CD4-positive, alpha-beta T cell treated with Interleukin-4 for 4 hours (primary cell): ENCODE data around the gene GLS.
"Not testable (repeated sequence)": the region's sequence is repeated elsewhere in the genome, so short reads cannot be mapped to it uniquely, and the experiment has no call there.

Source experiments
- DNase-seq: peaks from one replicate; pipeline ENCODE4 v3.0.0-alpha.2; 2020

Gene GLS

DNA sequence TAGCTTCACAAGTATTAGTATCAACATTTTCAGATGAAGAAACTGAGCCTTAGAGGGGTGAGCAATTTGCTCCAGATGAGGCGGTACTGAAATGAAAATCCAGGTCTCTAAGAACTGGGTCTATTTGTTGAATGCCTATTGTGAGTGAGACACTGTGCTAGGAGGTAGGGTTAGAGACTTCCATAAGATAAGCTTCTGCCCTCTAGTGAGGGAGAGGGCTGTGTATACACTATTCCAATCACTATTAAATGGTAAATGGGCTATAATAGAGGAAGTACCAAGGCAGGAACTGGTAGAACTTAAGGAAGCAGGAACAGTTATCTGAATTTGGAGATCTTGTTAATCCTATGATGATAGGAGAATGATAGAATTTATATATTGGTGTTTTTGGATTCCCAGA is 23.6 kb upstream of the GLS start:
- DNase-seq, result no peak

GRCh38 chr2:190858817-190859216 is 21.8 kb upstream of the GLS start:
- no peak for DNase-seq

DNA sequence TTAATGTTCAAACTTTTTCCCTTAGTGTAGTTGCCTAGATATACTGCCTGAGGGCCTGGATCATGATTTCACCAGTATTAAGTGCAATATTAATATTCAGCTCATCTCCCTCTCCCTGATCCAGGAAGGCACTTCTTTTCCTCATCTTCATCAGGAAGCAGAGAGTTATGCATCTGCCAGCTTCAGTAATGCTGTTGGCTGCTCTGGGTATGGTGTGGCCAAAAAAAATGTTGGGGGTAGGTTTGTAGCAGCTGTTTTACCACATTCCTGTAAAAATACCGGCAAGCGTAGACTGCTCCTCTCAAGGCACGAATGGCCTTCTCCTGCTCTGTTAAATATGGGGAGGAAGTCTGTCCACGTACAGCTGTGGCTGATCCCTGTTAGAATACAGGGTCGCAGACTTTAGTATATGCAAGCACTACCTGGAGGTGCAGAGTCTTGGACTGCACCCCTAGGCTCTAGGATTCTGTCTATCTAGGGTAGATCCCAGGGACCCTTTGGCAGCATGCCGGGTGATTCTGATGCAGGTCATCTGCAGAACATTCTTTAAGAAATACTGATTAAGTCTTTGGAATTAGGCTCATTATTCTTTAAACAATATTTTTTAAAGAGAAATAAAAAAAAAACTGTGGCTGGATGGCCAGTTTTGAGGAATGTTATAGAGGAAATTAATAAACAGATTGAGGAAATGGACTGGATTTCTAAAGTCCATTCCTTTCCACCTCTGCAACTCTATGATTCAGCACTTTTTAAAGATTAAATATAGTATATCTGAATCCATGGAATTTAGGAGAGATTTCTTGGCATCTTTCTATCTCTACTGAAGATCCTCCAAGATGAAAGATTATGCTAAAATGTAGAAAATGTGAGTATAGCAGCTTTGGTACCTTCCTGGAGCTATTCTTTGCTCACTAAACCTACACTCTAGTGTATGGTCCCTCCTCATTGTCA is 21.0 kb upstream of the GLS start:
- DNase-seq, result no peak

- no peak for DNase-seq
Measured at GRCh38 chr2:190860985-190861680, 19.5 kb upstream of the GLS start.

GRCh38 chr2:190862128-190862527 is 18.5 kb upstream of the GLS start:
- DNase-seq, result not testable (repeated sequence)

DNA sequence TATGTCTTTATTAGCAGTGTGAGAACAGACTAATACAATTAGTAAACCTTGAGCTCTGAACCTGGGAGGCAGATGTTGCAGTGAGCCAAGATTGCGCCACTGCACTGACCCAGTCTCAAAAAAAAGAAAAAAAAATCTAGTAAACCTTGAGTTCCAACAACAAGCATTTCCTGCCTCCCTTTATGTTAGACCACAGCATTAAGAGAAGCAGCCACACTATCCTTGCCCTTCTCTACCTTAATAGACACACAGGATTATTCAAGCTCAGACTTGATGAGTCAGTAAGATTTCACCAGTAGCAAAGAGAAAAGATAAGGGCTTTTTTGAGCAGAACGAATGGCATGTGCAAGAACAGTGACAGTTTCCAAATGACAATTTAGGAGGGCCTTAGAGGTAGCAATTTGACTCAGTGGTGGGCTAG is 18.0 kb upstream of the GLS start:
- DNase-seq, result no peak

DNA sequence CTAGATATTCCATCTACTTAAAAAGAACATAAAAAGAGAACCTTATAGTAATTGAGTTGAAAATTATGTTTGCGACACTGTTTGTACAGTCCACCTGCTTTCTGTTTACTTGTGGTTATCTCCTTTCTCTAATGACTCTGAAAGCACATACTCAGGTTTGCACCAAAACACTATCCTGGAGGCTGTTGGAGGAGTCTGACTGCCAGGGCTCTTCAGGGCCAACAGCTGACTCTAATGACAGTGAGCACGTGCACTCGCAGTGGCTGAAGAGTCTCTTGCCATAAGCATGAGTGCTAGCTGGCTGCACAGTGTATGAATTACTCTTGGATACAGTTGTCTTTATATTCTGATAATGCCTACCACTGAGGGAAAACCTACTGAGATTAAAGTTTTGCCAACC is 16.7 kb upstream of the GLS start:
- no peak for DNase-seq

DNA sequence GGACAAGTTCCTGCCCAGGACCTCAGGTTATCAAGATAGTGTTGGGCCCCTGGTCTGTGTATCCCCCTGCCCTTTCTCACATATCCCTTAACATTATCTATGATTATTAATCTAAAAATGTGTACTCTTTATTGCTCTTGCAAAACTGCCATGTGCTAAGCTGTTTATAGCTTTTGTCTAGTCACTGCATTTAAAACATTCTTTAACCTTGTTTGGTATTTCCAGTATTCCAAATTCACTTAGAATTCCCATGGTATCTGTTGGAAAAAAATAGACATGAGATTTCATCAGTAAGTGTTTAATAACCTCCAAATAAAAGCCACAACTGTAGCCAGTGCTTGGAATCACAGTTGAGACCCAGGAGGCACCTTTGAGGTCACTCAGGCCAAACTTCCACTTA is 16.2 kb upstream of the GLS start:
- no peak for DNase-seq

DNA sequence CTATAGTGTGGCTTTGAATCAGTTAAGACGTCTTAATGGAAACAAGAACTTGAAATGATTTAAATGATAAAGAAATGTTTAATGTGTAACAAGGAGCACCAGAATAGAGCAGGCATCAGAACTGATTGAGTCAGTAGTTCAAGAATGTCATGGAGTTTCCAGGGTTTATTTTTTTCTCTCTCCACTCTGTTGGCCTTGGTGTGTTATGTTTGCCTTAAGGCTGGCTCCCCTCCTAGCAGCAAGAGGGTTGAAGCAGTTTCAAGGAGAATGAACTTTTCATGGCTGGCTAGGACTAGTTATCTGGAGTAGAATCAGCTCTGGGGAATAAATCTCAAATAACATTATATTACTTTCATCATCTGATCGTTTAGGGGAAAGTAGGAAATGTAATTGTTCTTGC is 13.4 kb upstream of the GLS start:
- no peak for DNase-seq

DNA sequence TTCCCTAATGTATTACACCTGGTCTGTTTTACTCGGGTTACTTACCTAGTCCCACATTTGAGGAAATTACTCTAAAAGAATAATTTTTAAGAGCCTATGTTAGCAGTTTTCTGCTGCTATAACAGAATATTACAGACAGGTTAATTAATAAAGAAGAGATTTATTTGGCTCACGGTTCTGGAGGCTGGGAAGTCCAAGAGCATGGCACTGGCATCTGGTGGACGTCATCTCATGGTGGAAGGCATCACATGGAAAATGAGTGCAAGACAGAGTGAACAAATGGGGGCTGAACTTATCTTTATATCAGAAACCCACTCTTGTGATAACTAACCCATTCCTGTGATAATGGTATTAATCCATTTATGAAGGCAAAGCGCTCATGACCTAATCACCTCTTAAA is 12.8 kb upstream of the GLS start:
- DNase-seq, result no peak

- no peak for DNase-seq
Measured at GRCh38 chr2:190869721-190870120, 10.9 kb upstream of the GLS start.

GRCh38 chr2:190873451-190873850 is 7.2 kb upstream of the GLS start:
- not testable (repeated sequence) for DNase-seq

DNA sequence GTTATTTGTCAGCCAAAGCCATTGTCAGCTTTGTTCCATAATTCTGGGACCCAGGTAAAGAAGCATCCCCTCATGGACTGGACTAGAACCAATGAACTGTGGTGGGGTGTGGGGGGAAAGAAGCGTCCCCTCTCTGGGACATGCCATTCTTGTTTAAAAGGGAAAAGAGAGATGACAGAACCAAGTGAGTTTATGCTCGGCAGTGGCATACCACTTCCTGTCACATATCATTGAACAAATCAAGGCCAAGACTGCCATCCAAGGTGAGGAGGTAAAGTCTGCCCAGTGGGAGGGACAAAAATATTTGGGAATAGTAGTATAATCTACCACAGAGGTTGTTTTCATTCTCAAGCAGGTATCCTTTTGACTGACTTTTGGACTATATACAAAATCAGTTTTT is 4.7 kb upstream of the GLS start:
- peak; percentile 41 for DNase-seq

DNA sequence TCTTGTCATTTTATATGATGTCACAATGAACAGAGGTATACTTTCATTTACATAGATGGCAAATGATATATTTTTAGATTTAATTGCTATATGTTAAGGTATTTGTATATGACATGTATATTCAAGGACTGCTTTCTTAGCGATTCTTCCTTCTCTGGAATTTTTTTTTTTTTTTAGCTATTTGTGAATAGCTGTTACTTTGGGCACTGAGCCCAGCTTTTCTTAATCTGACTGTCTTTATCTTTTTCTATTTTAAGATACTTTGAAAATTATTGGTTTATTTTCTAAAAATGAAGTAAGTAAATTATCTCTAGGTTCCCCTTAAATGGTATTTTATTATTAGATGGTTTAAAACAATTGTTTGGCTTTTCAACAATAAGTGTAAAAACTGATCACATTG is 4.0 kb upstream of the GLS start:
- no peak for DNase-seq

GRCh38 chr2:190877436-190877835 is 3.2 kb upstream of the GLS start:
- DNase-seq, result no peak

DNA sequence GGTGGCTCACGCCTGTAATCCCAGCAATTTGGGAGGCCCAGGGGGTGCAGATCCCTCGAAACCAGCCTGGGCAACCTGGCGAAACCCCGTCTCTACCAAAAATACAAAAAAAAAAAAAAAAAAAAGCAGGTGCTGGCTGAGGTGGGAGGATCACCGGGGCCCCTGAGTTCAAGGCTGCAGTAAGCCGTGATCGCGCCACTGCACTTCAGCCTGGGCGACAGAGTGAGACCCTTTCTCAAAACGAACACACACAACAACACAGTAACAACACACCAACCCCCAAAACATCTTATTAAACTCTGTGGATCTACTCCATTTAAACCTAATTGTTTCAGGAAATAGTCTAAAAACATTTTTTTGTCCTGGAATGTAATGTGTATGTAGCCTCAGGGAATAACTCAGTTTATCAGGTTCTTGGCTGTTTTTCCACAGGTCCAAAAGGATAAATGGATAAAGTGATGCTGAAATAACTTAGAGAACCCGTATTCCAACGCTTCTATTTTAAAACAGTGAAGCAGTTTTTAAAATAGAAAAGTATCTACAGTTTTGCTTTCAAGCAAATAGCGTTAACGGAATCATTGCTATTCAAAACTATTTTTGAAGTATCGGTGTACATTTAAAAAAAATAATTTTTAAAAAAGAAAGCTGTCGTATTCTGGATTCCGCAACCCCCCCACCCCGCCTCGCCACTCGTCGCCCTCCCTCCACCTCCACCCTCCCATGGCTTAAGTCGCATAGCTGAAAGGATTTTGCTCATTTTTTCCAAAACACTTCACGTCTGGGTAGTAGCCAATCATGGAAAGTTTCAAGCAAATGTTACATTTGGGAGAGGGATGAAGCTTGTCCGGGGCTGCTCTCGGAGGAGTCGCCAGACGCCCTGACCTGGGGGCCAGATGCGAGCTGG is 895 bp upstream of the GLS start:
- DNase-seq, result peak; percentile 39

DNA sequence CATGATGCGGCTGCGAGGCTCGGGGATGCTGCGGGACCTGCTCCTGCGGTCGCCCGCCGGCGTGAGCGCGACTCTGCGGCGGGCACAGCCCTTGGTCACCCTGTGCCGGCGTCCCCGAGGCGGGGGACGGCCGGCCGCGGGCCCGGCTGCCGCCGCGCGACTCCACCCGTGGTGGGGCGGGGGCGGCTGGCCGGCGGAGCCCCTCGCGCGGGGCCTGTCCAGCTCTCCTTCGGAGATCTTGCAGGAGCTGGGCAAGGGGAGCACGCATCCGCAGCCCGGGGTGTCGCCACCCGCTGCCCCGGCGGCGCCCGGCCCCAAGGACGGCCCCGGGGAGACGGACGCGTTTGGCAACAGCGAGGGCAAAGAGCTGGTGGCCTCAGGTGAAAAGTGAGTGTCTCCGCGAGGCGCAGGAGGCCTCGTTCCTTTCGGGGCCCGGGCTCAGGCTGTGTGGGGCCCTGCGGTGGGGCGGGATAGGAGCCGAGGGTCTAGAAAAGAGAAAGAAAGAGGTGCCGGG is 520 bp downstream of the GLS start:
- DNase-seq, result no peak

DNA sequence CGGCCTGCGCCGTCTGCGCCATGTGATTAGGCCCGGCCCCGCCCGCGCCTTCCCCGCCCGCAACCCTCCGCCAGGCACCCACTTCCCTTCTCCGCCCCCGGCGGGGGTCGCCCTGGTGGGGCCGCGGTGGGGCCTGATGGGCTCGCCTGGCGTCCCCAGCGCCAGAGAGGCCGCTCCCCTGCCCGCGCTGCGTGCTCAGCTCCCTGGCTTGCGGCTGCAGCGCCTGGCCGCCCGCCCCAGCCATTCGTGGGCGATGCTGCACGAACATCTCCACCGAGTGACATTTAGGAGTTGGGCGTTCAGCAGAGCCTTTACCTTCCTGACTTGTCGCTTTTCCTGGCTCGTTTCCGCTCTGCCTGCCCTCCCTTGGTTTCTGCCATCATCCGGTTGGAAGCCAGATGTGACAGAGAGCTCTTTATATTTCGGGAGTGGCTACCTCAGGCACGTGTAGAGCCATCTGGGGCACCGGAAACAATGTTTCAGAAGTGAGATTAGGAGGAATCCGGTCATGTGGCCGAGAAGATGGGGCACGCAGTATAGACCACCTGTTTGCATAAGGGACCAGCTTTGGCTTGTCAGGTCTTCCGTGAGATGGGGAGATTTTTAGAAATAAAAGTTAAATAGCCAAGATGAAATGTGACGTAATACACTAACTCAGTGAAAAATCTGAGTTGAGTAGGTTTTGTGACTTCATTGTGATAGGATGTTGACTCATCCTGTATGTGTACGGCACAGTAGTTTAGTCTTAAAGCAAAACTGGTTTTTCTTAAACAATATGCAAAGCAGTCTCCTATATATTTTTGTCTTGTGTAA is 1.2 kb downstream of the GLS start:
- peak; percentile 81 for DNase-seq

GRCh38 chr2:190882411-190882766 is 1.8 kb downstream of the GLS start:
- no peak for DNase-seq

- DNase-seq, result peak; percentile 36
Measured at GRCh38 chr2:190882856-190883582, 2.4 kb downstream of the GLS start.

GRCh38 chr2:190885844-190886243 is 5.2 kb downstream of the GLS start:
- DNase-seq, result not testable (repeated sequence)
